ENCODE measurements around the gene TRIM43B.
"Not testable (repeated sequence)": the region's sequence is repeated elsewhere in the genome, so short reads cannot be mapped to it uniquely, and the experiment has no call there.

GRCh38 chr2:95433973-95434372 lies 50.6 kb downstream of the TRIM43B start:
- TF ChIP-seq RAD21 (conservative IDR thresholded peaks at IDR 0.05 in 1 of 2, IDR thresholded peaks at IDR 0.05 in 1 of 2); REST (IDR thresholded peaks at IDR 0.05); CEBPB (IDR thresholded peaks at IDR 0.05): not testable (repeated sequence)

All from A549 (cell line).